Activated naive CD8-positive, alpha-beta T cell treated with anti-CD3 and anti-CD28 coated beads for 36 hours (primary cell): ENCODE results near the gene NBPF11. TPM values are rescaled to one million over a fixed set of nuclear protein-coding genes. Genes with fewer than 3 reads are reported as not detected.
"Not testable (repeated sequence)": the region's sequence is repeated elsewhere in the genome, so short reads cannot be mapped to it uniquely, and the experiment has no call there.

ENCODE experiments used
- DNase-seq: peaks from one replicate; pipeline ENCODE4 v3.0.0; 2021
- H3K27ac Mint-ChIP-seq: one replicate; pipeline ENCODE4 v1.8.0; 2022; ENCODE audit warnings: mild to moderate bottlenecking, moderate library complexity, mixed read lengths
- H3K27me3 Mint-ChIP-seq: one replicate; pipeline ENCODE4 v1.8.0; 2022; ENCODE audit warnings: mild to moderate bottlenecking, mixed read lengths
- H3K36me3 Mint-ChIP-seq: one replicate; pipeline ENCODE4 v1.8.0; 2021; ENCODE audit warnings: mild to moderate bottlenecking, mixed read lengths
- H3K4me1 Mint-ChIP-seq: one replicate; pipeline ENCODE4 v1.8.0; 2021; ENCODE audit warnings: mixed read lengths
- H3K4me3 Mint-ChIP-seq: one replicate; pipeline ENCODE4 v1.8.0; 2022; ENCODE audit warnings: mild to moderate bottlenecking, moderate library complexity, mixed read lengths
- H3K9me3 Mint-ChIP-seq: one replicate; pipeline ENCODE4 v1.8.0; 2022; ENCODE audit warnings: mixed read lengths
- total RNA-seq, 2 experiments: library from RNA; stranded (reverse); gene quantifications; one replicate each; pipeline ENCODE4 v1.2.3, GENCODE V29; 2021

The NBPF11 gene, protein sequence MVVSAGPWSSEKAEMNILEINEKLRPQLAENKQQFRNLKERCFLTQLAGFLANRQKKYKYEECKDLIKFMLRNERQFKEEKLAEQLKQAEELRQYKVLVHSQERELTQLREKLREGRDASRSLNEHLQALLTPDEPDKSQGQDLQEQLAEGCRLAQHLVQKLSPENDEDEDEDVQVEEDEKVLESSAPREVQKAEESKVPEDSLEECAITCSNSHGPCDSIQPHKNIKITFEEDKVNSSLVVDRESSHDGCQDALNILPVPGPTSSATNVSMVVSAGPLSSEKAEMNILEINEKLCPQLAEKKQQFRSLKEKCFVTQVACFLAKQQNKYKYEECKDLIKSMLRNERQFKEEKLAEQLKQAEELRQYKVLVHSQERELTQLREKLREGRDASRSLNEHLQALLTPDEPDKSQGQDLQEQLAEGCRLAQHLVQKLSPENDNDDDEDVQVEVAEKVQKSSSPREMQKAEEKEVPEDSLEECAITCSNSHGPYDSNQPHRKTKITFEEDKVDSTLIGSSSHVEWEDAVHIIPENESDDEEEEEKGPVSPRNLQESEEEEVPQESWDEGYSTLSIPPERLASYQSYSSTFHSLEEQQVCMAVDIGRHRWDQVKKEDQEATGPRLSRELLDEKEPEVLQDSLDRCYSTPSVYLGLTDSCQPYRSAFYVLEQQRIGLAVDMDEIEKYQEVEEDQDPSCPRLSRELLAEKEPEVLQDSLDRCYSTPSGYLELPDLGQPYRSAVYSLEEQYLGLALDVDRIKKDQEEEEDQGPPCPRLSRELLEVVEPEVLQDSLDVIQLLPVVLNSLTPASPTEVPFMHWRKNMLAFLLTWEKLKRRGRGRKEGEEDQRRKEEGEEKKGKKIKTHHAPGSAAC
- 1 to 10 TPM; 5.0 to 5.5 TPM for total RNA-seq

DNA sequence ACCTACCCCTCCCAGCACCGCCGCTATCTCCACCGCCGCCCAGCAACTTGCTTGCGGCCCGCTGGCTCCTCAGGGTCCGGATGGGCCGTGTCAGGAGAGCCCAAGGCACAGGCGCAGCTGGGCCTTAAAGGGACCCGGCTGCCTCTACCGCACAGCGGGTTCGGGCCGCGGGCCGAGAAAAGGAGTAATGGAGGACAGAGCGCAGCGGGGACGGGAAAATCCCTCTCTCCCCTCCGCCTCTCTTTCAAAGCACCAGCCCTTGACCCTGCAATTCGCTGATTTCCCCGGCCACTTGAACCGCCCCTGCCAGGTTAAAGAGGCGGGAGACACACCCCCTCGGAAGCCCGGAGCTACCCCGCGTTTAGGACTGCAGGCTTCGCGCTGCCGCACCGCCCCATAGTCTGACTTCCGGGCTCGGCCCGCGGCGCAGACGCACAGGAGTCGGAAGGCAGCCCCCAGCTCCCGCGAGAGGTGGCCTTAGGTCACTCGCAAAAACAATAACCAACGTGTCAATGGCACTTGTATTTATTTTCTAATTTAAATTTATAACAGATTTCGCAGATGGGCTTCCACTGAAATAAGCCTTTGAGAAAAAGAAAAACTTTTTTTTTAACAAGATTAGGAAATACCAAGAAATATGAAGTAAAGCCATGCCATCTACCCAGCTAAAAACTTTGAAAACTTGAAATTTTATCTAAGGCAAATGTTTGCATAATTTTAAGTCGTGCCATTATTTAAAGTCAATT is at the start of gene NBPF11:
TSS of gene NBPF11 (minus strand) at position 371 of the 746 bp plus-strand sequence. CDS start 25,278 bp downstream, outside the sequence.
- H3K4me3 Mint-ChIP-seq, result peak within 1 kb of the TSS; percentile 90
- H3K27ac Mint-ChIP-seq, result peak within 1 kb of the TSS; percentile 88
- H3K4me1 Mint-ChIP-seq, result peaks cover 14% of the 10 kb centered on the region
- peak; percentile 90 for DNase-seq
- not testable (repeated sequence) for H3K9me3 Mint-ChIP-seq, H3K36me3 Mint-ChIP-seq, H3K27me3 Mint-ChIP-seq

DNA sequence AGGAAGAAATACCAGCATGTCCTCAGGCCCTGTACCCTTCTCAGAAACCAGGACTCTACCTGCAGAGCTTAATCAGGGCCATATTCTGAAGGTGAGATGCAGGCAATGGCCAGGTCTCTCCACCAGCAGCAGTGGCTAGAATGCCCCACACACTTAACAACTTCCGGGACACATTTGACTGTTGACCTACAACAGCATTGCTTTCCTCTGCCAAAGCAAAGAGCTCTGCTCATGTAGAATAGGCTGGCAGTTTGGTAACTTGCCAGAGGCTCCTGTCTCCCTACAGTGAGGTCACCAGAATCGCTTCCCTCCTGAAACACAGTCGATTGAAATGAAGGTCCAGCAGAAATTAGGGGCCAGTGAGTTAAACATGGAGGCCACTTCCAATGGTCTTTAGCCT is 45.3 kb upstream of the NBPF11 start:
- not testable (repeated sequence) for H3K4me3 Mint-ChIP-seq, DNase-seq, H3K36me3 Mint-ChIP-seq, H3K27ac Mint-ChIP-seq, H3K27me3 Mint-ChIP-seq, H3K4me1 Mint-ChIP-seq, H3K9me3 Mint-ChIP-seq

DNA sequence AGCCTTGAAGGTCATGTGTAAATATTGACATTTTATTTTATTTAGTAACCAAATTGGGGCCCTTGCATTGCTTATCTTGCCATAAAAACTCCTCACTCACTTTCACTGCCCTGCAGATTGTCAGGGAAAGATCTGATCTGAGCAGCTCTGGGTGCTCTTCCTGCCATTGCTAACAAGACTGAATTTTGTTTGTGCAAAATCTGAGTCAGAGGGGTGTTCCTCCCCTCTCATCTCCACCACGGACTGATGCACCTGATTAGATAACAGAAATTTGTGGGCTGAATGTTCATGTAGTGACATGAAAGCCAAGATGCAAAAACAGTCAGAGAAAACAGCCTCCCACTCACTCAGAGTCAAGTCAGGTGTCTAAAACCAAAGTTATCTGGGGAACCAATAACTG is 44.9 kb upstream of the NBPF11 start:
- H3K4me3 Mint-ChIP-seq, H3K27ac Mint-ChIP-seq, H3K36me3 Mint-ChIP-seq, DNase-seq, H3K9me3 Mint-ChIP-seq, H3K4me1 Mint-ChIP-seq, H3K27me3 Mint-ChIP-seq: not testable (repeated sequence)

DNA sequence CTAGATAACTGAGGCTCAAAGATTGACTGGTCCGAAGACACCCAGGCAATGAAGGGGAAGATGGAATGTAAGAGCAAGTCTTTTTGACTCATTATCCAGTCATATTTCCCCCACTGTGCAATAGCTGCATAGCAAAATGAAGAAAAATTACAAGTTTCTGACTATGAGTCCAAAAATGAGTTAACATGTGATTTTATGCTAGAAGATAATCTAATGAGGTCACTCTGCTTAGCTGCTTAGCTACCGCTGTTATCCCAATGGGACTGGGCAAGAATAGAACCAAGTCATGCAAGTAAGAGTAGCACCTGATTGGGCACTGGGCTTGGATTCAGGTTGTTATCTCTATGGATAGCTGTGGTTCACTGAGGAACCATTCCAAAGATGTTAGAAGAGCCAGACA is 43.0 kb upstream of the NBPF11 start:
- not testable (repeated sequence) for H3K27ac Mint-ChIP-seq, H3K9me3 Mint-ChIP-seq, DNase-seq, H3K4me1 Mint-ChIP-seq, H3K4me3 Mint-ChIP-seq, H3K36me3 Mint-ChIP-seq, H3K27me3 Mint-ChIP-seq

DNA sequence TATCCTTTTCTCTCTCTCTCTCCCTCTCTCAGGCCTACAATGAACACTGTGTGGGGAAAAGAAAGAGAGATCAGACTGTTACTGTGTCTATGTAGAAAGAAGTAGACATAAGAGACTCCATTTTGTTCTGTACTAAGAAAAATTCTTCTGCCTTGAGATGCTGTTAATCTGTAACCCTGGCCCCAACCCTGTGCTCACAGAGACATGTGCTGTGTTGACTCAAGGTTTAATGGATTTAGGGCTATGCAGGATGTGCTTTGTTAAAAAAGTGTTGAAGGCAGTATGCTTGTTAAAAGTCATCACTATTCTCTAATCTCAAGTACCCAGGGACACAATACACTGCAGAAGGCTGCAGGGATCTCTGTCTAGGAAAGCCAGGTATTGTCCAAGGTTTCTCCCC is 36.7 kb upstream of the NBPF11 start:
- not testable (repeated sequence) for H3K9me3 Mint-ChIP-seq, H3K4me3 Mint-ChIP-seq, DNase-seq, H3K27ac Mint-ChIP-seq, H3K27me3 Mint-ChIP-seq, H3K4me1 Mint-ChIP-seq, H3K36me3 Mint-ChIP-seq

DNA sequence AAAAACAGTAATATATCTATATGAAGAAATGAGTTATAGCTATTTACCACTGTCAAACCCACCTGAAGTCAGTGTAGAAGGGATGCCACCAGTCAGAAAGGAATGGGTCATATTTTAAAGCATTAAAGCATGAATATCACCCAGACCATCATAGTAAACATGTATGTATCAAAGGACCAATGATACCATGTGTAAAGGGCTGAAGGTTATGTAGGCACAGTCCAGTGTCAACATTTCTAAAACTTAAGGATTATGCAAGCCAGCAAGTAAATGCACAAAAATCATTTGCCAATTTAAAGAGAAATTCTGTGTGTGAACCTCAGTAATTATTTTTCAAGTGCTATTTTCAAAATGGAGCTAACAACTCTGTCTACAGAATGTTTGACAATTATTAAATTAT is 26.6 kb upstream of the NBPF11 start:
- H3K27me3 Mint-ChIP-seq, H3K4me3 Mint-ChIP-seq, H3K27ac Mint-ChIP-seq, H3K36me3 Mint-ChIP-seq, H3K9me3 Mint-ChIP-seq, H3K4me1 Mint-ChIP-seq, DNase-seq: not testable (repeated sequence)

DNA sequence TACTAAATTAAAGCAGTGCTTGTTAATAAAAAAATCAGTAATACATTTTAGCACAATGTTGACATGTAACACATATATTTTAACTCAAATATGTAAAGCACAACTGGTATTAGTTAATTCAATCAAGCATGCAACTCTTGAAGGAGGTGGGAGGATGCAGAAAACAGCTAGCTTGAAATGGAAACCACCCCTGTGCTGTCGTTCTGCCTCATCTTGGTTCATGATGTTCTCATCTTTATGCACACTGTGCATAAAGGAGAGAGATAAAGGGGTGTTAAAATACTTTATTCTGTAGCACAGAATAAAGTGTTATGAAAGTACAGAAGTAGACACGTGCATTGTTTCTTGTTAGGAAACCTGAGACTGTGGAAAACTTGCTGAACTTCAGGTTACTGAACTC is 23.3 kb upstream of the NBPF11 start:
- H3K9me3 Mint-ChIP-seq, H3K27ac Mint-ChIP-seq, H3K36me3 Mint-ChIP-seq, H3K4me3 Mint-ChIP-seq, H3K27me3 Mint-ChIP-seq, DNase-seq, H3K4me1 Mint-ChIP-seq: not testable (repeated sequence)

DNA sequence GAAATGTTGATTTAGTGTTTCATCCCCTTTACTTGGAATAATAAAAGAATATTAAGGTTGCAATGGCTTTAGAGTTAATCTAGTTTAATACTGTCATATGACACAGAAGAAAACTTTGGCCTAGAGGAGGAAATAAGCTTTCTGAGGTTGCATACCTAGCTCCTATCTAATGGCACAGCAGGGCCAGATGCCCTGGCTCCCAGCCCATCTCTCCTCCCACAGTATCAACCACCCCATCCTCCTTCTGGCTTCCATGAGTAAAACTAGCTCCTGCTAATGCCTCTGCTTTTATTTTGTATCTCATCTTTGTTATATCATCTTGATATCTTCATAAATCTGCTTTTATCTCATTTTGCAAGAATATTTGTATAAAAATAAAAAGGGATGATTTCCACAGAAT is 19.9 kb upstream of the NBPF11 start:
- not testable (repeated sequence) for H3K27ac Mint-ChIP-seq, H3K9me3 Mint-ChIP-seq, H3K4me1 Mint-ChIP-seq, H3K4me3 Mint-ChIP-seq, H3K27me3 Mint-ChIP-seq, DNase-seq, H3K36me3 Mint-ChIP-seq

DNA sequence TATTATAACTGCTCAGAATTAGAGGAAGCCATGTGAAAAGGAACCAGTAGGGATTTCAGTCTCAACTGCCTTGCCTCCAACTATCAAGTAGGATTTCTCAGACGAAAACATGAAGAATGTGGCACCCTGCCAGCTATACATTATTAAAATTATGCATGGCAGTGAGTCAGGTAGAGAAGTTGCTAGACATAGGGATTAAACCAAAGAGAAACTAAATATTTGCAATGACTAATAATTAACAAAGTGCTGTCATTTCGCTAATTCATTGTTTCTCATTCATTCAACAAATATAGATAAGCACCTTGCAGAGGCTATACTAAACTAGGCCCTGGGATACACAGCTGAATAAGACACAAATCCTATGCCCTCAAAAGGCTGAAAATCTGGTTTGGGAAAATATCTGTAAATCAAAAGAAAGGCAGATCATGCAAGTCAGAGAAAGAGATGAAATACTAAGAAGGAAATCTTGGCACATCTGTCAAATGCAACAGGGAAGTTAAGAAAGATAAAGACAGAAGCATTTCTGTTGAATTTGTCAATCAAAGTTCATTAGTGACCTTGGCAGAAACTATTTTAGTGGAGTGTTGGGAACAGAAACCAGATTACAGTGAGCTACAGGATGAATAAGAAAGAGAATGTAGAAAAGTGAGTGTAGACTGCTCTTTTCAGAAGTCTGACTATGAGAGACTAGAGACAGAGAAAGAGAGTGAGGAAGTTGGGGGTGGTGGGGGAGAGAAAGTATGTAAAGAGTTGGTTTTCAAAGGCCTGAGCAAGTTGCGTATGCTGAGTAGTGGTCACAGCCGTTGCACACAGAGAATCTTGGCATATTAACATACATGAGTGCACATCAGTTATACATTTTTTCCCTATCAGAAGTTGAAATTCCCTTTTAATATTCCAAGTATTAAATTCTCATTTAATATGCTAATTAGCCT is 14.7 kb upstream of the NBPF11 start:
- Mint-ChIP-seq H3K27me3 (peaks cover 3% of the 10 kb centered on the region), H3K4me3 (no peak overlapping the region), H3K4me1 (peaks cover 5% of the 10 kb centered on the region), H3K36me3 (no peaks in the 10 kb centered on the region), H3K27ac (no peak overlapping the region), H3K9me3 (no peaks in the 10 kb centered on the region)
- no peak for DNase-seq

DNA sequence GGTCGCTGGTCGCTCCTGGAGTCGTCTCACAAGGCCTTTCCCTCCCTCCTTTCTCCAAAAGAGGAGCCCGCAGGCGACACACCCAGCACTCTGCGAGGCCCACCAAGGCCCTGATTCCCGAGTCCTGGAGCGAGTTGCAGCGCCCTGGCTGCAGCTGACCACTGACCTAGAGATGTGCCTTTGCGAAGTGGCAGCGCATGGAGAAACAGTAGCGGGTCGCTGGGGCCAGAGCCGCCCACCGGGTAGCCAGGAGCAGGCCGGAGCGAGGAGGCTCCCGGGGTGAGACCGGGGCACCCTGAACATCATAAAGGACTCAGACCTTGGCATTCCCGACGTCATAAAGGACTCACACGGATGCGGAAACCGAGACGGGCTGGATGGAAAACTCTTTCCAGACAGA is 10.3 kb upstream of the NBPF11 start:
- no peak overlapping the region for H3K4me3 Mint-ChIP-seq
- no peak overlapping the region for H3K27ac Mint-ChIP-seq
- H3K9me3 Mint-ChIP-seq, result no peaks in the 10 kb centered on the region
- H3K4me1 Mint-ChIP-seq, result peaks cover 9% of the 10 kb centered on the region
- H3K27me3 Mint-ChIP-seq, result peaks cover 17% of the 10 kb centered on the region
- no peak for DNase-seq
- H3K36me3 Mint-ChIP-seq, result no peaks in the 10 kb centered on the region

DNA sequence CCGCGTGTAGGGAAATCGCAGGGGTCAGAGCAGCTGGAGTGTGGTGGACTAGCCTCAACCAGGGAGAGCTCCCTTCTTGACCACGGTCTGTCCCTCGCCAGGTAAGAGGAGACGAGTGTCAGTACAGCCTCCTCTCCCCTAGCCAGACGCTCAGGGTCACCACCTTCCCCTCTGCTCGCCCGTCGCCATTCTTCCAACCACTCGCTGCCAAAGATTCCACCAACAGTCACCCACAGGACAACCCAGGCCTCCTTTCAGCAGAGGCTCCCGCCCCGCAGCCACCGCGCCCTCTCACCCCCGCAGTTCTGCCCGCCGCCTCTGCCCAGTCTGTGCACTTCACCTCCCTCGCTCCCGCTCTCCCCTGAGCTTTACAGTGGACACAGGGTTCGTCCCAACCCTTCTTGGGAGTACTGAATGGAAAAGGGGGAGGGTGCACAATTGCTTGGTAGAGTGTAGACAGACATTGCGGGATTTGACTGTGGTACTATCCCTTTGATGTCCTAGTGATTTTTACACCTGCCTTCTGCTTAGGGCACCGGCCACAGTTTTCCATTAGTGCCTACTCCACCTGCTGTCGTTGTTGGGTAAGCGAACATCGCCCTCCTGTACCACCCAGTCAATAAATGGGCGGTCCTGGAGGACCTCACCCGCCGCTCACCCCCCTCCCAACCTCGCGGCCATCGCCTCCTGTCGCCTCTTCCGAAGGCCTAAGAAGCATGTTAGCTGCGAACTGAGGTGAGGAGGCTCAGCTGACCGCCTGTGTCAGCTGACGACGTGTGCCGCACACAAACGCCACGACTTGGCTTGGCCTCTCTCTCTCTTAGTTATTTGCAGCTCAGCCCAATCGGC is 9.2 kb upstream of the NBPF11 start:
- no peaks in the 10 kb centered on the region for H3K9me3 Mint-ChIP-seq
- no peaks in the 10 kb centered on the region for H3K36me3 Mint-ChIP-seq
- no peak overlapping the region for H3K4me3 Mint-ChIP-seq
- peaks cover 17% of the 10 kb centered on the region for H3K27me3 Mint-ChIP-seq
- no peak overlapping the region for H3K27ac Mint-ChIP-seq
- DNase-seq, result no peak
- peaks cover 5% of the 10 kb centered on the region for H3K4me1 Mint-ChIP-seq

DNA sequence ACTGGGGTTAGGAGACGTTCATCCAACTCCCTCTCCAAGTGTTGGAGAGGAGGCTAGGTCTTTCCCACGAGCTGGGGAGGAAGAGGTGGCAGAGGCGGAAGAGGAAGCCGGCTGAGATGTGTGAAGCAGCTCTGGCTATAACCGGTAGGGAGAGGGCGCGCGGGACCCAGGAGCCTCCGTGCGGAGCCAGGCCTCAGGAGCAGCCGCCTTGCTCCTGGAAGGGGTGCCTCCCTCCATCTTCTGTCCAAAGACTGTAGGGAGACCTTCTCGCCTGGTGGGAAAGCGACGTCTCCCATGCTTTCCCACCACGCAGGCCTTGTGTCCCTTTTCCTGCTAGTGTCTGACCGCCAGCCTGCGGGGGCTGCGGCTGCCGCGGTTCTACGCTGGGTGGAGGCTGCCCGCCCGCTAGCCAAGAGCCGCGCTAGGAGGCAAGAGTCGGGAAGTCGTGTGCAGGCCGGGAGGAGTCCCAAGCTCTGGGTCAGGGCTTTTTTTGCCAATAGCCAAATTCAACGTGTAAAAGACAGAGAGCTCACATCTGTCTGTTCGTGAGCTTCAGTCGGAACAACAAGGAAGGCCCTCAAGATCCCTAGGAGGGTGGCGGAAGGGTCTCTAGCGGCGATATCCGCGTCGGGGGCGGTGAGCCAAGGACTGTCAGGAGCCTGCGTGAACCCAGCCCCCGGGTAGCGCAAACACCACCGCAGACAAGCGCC is 8.4 kb upstream of the NBPF11 start:
- peaks cover 11% of the 10 kb centered on the region for H3K4me1 Mint-ChIP-seq
- no peaks in the 10 kb centered on the region for H3K9me3 Mint-ChIP-seq
- H3K27ac Mint-ChIP-seq, result no peak overlapping the region
- peaks cover 21% of the 10 kb centered on the region for H3K27me3 Mint-ChIP-seq
- no peak overlapping the region for H3K4me3 Mint-ChIP-seq
- no peak for DNase-seq
- H3K36me3 Mint-ChIP-seq, result no peaks in the 10 kb centered on the region

DNA sequence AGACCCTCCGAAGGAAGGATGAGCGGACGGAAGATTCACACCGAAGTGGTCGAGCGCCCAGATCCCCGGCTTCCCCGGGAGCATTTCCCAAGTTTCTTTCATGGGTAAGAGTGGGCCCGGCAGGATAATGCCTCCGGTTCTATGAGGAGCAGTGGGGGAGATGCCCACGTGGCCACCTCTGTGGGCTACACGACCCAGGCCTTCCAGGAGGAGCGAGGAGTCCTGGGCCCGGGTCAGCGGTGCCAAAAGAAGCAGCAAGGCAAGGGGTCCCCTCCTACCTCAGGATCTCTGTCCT is 7.9 kb upstream of the NBPF11 start:
- no peak for DNase-seq
- H3K27ac Mint-ChIP-seq, result no peak overlapping the region
- H3K4me1 Mint-ChIP-seq, result peaks cover 12% of the 10 kb centered on the region
- no peaks in the 10 kb centered on the region for H3K36me3 Mint-ChIP-seq
- H3K27me3 Mint-ChIP-seq, result peaks cover 21% of the 10 kb centered on the region
- no peaks in the 10 kb centered on the region for H3K9me3 Mint-ChIP-seq
- no peak overlapping the region for H3K4me3 Mint-ChIP-seq
